IPS DF 19.7 (cell line): ENCODE measurements around the gene UBQLN4.
"Not testable (repeated sequence)": the region's sequence is repeated elsewhere in the genome, so short reads cannot be mapped to it uniquely, and the experiment has no call there.

ENCODE experiments used
- DNase-seq: peaks from one replicate; pipeline ENCODE4 v3.0.0-alpha.2; 2013; ENCODE audit warnings: low read depth, low spot score

The UBQLN4 gene

DNA sequence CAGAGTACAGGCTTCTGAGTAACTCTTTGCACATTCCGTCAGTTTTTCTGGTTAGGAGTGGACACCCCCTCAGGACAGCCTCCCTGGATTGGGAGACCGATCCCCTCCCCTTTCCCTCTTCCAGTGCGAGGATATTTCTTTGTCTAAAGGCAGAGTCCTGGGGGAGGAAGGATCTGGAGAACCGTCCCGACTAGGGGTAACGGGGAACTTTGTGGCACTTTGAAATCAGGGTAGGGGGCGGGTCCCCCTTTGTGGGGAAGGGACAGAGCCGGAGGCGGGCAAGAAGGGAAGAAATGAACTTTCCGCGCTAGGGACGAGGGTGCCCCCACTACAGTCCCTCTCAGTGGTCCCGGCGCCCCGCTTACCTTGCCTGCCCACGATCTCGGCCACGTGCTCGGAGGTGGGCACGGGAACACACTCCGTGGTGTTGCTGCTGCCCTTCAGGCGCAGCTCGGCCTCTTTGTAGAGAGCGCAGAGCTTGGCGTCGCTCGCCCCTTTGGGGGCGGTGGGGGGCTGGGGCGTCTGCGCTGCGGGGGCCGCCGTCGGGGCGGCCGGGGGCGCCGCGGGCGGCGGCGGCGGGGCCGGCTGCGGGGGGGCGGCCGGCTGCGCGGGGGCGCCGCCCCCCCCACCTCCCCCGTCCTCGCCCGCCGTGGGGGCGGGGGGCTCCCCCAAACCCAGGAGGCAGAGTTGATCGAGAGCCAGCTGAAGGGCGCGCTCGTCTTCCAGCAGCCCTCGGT, 27.8 kb upstream of the UBQLN4 start:
- no peak for DNase-seq

DNA sequence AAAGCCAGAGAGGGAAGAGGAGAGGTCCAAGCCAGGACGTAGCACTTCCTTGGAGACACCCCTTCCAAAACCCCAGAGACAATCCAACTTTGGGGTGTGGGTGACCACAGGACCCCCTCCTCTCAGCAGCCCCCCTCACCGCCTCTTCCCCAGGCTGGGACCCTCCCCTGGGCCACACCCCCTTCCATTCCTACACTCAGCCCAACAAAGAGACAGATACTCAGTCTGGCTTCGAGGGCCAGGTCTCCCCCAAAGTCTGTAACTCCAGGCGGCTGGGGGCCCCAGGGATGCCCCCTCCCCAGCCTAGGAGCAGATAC, 27.2 kb upstream of the UBQLN4 start:
- DNase-seq = no peak

DNA sequence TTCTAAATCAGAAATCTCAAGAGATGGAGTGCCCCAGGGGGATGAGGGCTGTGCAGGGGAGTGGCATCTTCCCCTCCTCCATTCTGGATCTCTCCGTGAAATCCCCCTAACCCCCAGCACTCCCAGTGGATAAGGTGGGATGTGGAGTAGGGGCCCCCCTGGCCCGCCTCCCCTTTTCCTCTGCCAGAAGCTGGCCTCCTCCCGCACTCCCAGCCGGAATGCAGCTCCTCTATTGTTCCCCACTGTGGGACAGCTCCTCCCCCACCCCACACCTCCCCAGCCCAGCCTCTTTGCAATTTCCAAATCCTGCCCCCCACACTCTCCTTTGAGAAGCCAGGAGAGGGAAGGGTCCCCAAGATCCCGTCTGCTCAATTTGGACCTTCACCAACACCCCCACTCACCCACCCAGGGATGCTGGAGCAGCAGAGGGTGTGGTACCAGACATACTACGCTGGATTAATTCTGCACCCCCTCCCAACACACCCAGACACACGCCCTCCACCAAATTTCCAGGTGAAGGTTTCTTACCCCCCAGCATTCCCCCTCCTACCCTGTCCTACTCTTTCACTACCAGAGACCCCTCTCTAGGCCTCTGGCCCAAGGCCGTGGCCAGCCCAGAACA, 26.8 kb upstream of the UBQLN4 start:
- DNase-seq = no peak

DNA sequence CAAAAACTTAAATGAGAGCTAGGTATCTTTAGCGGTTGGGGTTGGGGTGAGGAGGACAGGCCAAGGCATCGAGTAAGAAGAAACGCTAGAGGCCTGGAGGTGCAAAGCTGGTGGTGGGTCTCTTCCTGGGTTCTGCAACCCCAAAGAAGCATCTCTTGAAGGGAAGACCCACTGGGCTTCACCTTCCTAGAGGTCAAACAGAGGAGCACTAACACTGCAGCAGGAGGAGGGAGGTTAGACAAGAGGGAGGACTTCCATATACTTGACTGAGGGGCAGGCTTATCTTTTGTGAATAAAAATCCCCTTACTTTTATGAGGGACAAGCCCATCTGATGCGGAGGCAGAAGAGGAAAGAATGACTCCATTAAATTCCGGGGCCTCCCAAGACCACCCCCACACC, 26.2 kb upstream of the UBQLN4 start:
- no peak for DNase-seq

DNA sequence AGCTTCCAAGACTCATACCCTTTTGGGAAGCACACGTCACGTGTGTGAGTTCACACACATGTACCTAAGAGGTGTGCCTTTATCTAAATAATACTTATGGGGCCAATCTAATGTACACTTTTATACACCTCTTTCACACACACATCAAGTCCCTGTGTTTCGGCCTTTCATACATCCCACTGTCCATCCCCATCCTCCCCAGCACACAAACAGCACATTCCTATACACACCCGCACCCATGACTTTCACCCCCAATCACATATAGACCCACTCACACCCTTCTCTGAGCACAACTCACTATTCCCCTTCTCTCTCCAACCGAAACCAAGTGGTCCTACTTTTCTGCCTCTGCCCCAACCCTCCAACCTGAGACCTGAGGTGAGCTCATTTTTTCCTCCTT, 25.1 kb upstream of the UBQLN4 start:
- no peak for DNase-seq

DNA sequence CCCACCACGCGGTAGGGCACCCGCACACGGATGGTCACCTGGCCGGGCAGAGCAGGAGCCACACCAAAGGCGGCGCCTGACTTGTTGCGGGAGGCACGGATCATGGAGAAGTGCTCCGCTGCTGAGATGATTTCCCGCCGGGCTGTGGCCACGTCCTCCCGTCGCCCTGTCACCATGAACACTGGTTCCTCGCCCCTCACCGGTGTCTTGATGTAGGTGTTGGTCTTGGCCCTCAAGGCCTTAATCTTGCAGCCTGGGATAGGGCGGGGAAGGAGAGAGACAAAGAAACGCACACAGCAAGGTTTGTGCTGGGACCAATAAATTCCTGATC, 23.8 kb upstream of the UBQLN4 start:
- no peak for DNase-seq

GRCh38 chr1:156076609-156077429, 23.2 kb upstream of the UBQLN4 start:
- no peak for DNase-seq

DNA sequence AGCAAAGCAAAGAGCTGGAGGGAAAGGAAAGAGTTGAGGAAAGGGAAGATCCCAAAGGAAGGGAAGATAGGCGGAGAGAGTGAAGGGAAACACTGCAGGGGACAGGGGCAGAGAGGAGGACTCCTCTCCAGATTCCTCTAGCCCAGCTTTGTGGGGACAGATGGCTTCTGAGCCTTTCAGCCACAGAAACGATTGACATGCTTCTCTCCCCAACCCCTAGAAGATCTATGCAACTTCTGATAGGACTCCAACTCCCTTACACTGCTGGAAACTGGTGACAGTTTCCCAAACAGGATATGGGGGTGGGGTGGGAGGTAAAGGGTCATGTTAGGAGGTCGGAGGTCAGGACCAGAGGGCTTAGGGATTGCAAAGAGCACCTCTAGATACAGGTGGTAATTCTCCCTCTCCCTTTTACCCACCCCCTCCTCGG, 22.2 kb upstream of the UBQLN4 start:
- DNase-seq = no peak

GRCh38 chr1:156075162-156075561, 21.6 kb upstream of the UBQLN4 start:
- DNase-seq = no peak

DNA sequence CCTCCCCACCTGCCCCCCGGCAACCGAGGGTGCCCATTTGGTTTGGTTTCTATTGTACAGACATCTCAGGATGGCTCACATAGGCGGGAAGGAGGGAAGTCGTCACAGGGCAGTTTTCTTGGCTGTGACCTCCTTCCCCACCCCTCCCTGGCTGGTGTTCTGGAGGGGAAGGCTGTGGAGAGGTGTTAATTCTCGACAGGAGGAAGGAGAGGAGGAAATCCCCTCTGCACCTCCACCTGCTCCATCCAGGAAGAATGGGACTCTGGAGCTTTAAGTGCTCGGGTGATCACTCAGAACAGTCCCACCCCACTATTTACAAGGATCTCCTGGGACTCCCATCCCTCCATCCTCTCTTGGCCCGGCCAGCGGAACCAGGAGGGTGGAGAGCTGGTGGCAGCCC, 21.1 kb upstream of the UBQLN4 start:
- DNase-seq = no peak

GRCh38 chr1:156073740-156074139, 20.1 kb upstream of the UBQLN4 start:
- no peak for DNase-seq

GRCh38 chr1:156073110-156073687, 19.6 kb upstream of the UBQLN4 start:
- DNase-seq = no peak

- no peak for DNase-seq
Observed at GRCh38 chr1:156072251-156072650, 18.7 kb upstream of the UBQLN4 start.

GRCh38 chr1:156071332-156071816, 17.8 kb upstream of the UBQLN4 start:
- DNase-seq = not testable (repeated sequence)

DNA sequence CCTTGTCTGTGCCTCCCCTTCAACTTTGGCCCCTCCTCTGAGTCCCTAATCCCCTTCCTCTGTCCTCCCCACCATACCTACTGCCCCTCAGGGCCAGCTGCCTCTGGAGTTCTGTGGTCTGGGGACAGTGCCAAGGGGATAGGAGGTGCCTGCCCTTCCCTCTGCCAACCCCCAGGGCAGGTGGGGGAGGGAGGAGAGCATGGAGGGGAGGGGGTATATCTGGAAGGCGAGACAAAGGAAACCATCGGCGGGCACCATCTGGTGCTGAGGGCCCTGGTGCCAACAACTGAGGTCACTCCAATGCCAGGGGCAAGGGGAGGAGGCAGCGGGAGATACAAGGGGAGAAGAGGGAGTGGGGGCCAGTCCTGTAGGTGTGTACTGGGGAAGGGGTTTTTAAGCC, 16.9 kb upstream of the UBQLN4 start:
- no peak for DNase-seq

GRCh38 chr1:156069490-156070455, 16.2 kb upstream of the UBQLN4 start:
- no peak for DNase-seq

GRCh38 chr1:156067262-156067661, 13.7 kb upstream of the UBQLN4 start:
- DNase-seq = no peak

DNA sequence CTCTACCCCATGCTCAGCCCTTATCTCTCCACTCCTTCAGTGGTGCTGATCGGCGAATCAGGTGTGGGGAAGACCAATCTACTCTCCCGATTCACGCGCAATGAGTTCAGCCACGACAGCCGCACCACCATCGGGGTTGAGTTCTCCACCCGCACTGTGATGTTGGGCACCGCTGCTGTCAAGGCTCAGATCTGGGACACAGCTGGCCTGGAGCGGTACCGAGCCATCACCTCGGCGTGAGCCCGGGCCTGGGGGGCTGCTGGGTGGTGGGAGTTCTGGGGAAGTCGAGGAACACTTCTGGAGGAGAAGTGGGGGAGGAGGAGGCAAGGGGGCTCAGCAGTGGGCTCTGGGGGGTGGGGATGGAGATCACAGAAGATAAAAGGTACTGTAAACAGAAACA, 12.3 kb upstream of the UBQLN4 start:
- no peak for DNase-seq

- no peak for DNase-seq
Observed at GRCh38 chr1:156065212-156065611, 11.6 kb upstream of the UBQLN4 start.

- no peak for DNase-seq
Observed at GRCh38 chr1:156064615-156065014, 11.0 kb upstream of the UBQLN4 start.

- DNase-seq = no peak
Observed at GRCh38 chr1:156063997-156064285, 10.3 kb upstream of the UBQLN4 start.

DNA sequence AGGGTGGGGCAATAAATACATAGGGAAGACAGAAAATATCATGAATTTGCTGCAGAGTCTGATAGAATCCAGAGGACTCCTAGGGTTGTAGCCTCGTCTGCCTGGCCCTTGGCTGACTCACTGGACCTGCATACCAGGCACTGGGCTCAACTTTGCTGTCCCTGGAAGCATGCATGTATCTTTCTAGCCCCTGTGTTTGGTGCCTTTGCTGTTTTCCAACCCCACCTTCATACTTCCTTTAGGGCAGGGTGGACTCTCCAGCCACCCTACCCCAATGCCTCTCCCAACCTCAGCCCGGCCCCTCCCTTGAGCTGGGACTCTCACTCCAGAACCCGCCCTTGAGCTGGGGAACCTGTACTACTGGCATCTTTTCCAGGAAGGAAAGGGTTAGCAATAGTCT, 8.6 kb upstream of the UBQLN4 start:
- no peak for DNase-seq
